Activated naive CD4-positive, alpha-beta T cell (primary cell): ENCODE data around the gene TIGIT.
A peak's percentile ranks its signal among the peaks of the same experiment; 100 is the strongest.
"Not testable (repeated sequence)": the region's sequence is repeated elsewhere in the genome, so short reads cannot be mapped to it uniquely, and the experiment has no call there.

ENCODE experiments used
- DNase-seq, 4 experiments: peaks; one replicate each; lab custom pipeline; 2025; lab: John Stamatoyannopoulos, UW

TIGIT gene

GRCh38 chr3:114293838-114294535 lies at the start of gene TIGIT:
Gene TIGIT, plus strand, starts transcription at chr3:114294028. Its CDS starts 34 bp downstream, at chr3:114294062.
- DNase-seq: no peak

GRCh38 chr3:114252954-114253353 lies 40.9 kb upstream of the TIGIT start:
- DNase-seq: no peak

DNA sequence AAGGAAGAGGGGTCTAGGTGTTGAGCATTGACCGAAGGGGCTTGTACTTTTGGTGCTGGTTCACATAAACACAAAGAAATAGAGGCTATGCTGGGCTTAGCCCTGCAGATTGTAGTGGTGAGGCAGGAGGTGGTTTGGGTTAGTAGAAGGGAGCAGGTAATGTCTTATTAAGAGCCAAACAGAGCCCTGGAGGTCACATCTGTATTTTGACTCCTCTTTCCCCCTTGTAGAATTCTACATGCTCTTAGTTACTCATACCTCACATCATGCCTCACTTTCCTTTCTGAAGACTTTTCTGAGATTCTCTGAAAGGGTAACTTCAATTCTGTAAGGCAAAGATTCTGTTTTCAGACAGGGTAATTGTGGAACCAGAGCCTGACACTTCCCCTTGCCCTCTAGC lies 40.3 kb upstream of the TIGIT start:
- no peak for DNase-seq

DNA sequence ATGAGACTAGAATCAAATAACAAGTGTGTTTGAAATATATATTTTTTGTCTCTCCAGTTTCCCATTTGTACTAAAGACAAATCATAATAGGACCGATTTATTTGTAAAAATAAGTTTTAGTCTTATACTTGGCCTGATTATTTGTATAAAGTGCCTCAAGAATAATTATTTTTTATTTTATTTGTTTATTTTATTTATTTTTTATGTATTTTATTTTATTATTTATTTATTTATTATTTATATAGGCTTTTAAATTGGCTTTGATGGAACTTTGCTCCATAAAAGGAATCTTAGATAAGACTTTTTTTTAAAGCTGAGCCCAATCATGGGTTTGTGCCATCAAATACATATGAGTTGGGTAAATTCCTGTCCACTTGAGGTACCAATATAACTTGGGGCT lies 34.3 kb upstream of the TIGIT start:
- no peak for DNase-seq

DNA sequence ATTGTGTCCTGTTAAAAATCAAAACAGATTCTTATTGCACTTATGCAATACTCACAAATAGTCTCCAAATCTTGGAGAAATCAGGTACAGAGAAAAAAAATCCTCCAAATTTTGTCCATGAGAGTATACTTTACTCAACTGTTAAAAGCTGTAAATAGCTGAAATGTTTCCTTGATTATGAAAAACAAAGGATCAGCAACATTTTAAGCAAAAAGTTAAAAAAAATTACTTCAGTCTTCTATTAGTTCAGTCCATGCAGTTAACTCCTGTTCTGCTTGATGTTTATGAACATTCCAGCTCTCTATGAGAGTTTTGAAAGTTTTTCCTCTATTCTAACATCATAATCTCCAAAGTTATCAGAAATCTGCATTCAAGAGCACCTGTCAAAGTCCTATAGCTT lies 33.7 kb upstream of the TIGIT start:
- no peak for DNase-seq

GRCh38 chr3:114270019-114270418 lies 23.8 kb upstream of the TIGIT start:
- no peak for DNase-seq

GRCh38 chr3:114272271-114272670 lies 21.6 kb upstream of the TIGIT start:
- no peak for DNase-seq

DNA sequence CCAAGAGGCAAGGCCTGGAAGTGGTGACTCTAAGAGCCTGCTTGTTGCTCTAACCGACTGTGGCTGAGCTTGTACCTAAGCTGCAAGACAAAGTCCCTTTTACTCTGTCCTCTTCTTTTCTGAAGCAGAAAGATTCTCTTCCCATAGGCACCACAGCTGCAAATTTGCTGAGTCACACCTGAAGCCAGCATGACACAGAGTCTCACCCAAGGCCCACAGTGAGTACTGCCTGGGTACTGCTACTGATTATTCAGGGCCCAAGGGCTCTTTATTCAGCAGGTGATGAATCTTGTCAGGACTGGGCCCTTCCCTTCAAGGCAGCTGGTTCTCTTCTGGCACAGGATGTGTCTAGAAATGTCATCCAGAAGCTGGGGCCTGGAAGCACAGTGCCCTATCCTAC lies 18.9 kb upstream of the TIGIT start:
- no peak for DNase-seq

- DNase-seq: not testable (repeated sequence)
Observed at GRCh38 chr3:114276856-114277255, 17.0 kb upstream of the TIGIT start.

DNA sequence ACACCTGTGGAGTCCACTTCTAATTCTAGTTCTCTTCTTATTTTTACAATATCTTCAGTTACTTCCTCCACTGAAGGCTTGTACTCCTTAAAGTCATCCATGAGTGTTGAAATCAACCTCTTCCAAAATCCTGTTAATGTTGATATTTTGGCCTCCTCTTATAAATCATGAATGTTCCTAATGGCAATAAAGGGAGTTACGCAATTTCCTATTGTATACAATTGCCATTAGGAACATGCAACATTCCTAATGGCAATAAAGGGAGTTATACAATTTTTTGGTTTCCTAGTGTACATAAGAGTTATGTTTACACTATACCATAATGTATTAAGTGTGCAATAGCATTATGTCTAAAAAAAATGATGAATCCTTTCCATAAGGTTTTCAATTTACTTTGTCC lies 9.2 kb upstream of the TIGIT start:
- DNase-seq: no peak

- no peak for DNase-seq
Observed at GRCh38 chr3:114285648-114286230, 8.1 kb upstream of the TIGIT start.

DNA sequence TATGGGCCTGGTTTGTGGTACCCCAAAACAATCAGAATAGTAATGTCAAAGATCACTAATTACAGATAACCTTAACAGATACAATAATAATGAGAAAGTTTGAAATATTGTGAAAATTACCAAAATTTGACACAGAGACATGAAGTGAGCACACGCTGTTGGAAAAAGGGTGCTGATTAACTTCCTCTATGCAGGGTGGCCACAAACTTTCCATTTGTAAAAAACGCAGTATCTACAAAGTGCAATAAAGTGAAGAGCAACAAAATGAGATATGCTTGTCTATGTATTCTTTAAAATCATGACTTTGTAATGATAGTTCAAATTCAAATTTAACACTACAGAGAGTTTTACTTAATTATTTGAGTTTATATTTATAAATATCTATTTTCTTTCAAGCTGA lies 7.6 kb upstream of the TIGIT start:
- DNase-seq: no peak

- DNase-seq: peak; percentile 60 to 90 (median 74)
Observed at GRCh38 chr3:114290911-114291901, 2.6 kb upstream of the TIGIT start.

- no peak for DNase-seq
Observed at GRCh38 chr3:114294940-114295480, 1.2 kb downstream of the TIGIT start.

GRCh38 chr3:114295946-114296345 lies 2.1 kb downstream of the TIGIT start:
- DNase-seq: no peak

DNA sequence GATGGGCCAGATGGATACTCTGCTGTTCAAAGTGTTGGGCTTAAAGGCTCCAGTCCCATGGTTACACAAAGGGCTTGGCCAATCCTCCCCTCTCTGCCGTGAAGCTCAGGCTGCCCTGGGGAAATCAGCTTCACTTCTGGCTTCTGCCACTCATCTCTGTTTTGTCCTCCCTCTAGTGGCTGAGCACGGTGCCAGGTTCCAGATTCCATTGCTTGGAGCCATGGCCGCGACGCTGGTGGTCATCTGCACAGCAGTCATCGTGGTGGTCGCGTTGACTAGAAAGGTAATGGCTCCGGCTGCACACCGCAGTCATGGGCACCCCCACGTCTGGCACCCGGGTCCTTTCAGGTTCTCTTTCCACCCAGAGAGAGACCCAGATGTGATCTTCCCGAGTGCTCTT lies 5.6 kb downstream of the TIGIT start:
- DNase-seq: peak in 1 of 4 experiments; percentile 17

- DNase-seq: no peak
Observed at GRCh38 chr3:114299941-114300624, 6.3 kb downstream of the TIGIT start.

DNA sequence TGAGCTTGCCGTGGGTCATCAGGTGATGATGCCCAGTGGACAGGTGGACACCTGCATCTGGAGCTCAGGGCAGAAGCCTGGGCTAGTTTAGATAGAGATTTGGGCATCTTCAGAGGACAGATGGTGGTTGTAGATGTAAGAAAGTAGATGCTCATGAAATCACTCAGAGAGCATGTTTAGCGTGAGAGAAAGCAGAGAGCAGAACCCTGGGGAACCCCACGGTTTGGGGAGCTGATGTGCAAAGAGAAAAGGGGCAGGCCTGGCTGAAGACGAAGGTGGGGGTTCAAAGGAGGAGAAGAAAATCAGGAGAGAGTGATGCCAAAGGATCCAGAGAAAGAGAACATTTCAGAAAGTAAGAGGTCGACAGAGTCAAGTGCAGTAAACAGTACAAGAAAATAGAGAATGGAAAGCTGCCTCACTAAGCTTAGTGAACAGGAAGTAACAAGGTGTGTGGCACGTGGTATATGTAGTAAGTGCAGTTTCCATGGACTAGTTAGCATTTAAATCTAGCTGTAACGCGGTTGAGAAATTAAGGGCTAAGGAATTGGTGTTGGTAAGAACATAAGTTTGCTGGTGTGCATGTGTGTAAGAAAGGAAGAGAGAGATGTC lies 13.5 kb downstream of the TIGIT start:
- no peak for DNase-seq

DNA sequence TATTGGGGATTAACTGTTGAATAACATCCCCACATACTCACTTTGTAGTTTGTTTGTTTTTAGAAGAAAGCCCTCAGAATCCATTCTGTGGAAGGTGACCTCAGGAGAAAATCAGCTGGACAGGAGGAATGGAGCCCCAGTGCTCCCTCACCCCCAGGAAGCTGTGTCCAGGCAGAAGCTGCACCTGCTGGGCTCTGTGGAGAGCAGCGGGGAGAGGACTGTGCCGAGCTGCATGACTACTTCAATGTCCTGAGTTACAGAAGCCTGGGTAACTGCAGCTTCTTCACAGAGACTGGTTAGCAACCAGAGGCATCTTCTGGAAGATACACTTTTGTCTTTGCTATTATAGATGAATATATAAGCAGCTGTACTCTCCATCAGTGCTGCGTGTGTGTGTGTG lies 14.0 kb downstream of the TIGIT start:
- DNase-seq: no peak

DNA sequence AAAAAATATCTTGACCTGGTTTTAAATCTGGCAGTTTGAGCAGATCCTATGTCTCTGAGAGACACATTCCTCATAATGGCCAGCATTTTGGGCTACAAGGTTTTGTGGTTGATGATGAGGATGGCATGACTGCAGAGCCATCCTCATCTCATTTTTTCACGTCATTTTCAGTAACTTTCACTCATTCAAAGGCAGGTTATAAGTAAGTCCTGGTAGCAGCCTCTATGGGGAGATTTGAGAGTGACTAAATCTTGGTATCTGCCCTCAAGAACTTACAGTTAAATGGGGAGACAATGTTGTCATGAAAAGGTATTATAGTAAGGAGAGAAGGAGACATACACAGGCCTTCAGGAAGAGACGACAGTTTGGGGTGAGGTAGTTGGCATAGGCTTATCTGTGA lies 14.5 kb downstream of the TIGIT start:
- DNase-seq: no peak

DNA sequence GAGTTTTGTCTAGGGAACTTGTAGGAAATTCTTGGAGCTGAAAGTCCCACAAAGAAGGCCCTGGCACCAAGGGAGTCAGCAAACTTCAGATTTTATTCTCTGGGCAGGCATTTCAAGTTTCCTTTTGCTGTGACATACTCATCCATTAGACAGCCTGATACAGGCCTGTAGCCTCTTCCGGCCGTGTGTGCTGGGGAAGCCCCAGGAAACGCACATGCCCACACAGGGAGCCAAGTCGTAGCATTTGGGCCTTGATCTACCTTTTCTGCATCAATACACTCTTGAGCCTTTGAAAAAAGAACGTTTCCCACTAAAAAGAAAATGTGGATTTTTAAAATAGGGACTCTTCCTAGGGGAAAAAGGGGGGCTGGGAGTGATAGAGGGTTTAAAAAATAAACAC lies 15.0 kb downstream of the TIGIT start:
- DNase-seq: no peak
